Keratinocyte (primary cell): ENCODE data around the gene BEGAIN. TPM values are rescaled to one million over a fixed set of nuclear protein-coding genes. Genes with fewer than 3 reads are reported as not detected.

Source experiments
- DNase-seq: peaks from one replicate; pipeline ENCODE4 v3.0.0-alpha.2; 2011; ENCODE audit warnings: low read depth, missing footprints, low spot score
- FAIRE-seq: peaks from 2 replicates; lab custom pipeline; 2011; peaks lifted over from hg19 to GRCh38; lab: Jason Lieb, UNC
- H2AFZ ChIP-seq: 2 replicates; pipeline ENCODE4 v1.6.0; 2012; ENCODE audit warnings: low read length, control low read depth, inconsistent platforms; ENCODE audit not compliant: control insufficient read depth
- H3K27ac ChIP-seq: 2 replicates; pipeline ENCODE4 v1.5.1; 2011; ENCODE audit warnings: low read length; ENCODE audit not compliant: control insufficient read depth, insufficient read depth
- H3K27me3 ChIP-seq: 3 replicates; pipeline ENCODE4 v1.6.0; 2011; ENCODE audit warnings: low read length; ENCODE audit not compliant: control insufficient read depth, insufficient read depth; ENCODE audit errors: extremely low read depth
- H3K36me3 ChIP-seq, 2 experiments: 2 replicates in 1 of 2; 3 replicates in 1 of 2; pipeline ENCODE4 v1.5.1; 2011; ENCODE audit warnings: low read length in 2 of 2, mild to moderate bottlenecking in 1 of 2; ENCODE audit not compliant: control insufficient read depth in 2 of 2, insufficient read depth in 2 of 2; ENCODE audit errors: extremely low read depth in 1 of 2
- H3K4me1 ChIP-seq: 3 replicates; pipeline ENCODE4 v1.5.1; 2011; ENCODE audit warnings: low read length; ENCODE audit not compliant: control insufficient read depth, insufficient read depth; ENCODE audit errors: extremely low read depth
- H3K4me2 ChIP-seq: 3 replicates; pipeline ENCODE4 v1.6.0; 2011; ENCODE audit warnings: low read depth, low read length; ENCODE audit not compliant: control insufficient read depth, insufficient read depth; ENCODE audit errors: extremely low read depth
- H3K4me3 ChIP-seq, 3 experiments: fragments of 200-600 bp in 1 of 3; sonication (generic) in 1 of 3; 2 replicates in 2 of 3; 3 replicates in 1 of 3; pipeline ENCODE4 v1.5.1; 2011 to 2016; ENCODE audit warnings: low read length in 3 of 3, mild to moderate bottlenecking in 3 of 3, control low read depth in 2 of 3, inconsistent platforms in 1 of 3, low read depth in 1 of 3, mixed read lengths in 1 of 3, mixed run types in 1 of 3, moderate library complexity in 1 of 3; ENCODE audit not compliant: control insufficient read depth in 2 of 3, insufficient read depth in 2 of 3; ENCODE audit errors: extremely low read depth in 1 of 3
- H3K79me2 ChIP-seq: 2 replicates; pipeline ENCODE4 v1.6.0; 2012; ENCODE audit warnings: low read length; ENCODE audit not compliant: control insufficient read depth, insufficient read depth
- H3K9ac ChIP-seq: 3 replicates; pipeline ENCODE4 v1.6.0; 2011; ENCODE audit warnings: low read length; ENCODE audit not compliant: control insufficient read depth, insufficient read depth; ENCODE audit errors: extremely low read depth
- H3K9me1 ChIP-seq: 3 replicates; pipeline ENCODE4 v1.6.0; 2011; ENCODE audit warnings: low read length; ENCODE audit not compliant: control insufficient read depth, insufficient read depth; ENCODE audit errors: extremely low read depth
- H3K9me3 ChIP-seq: 2 replicates; pipeline ENCODE4 v1.5.1; 2012; ENCODE audit warnings: low read depth, low read length; ENCODE audit not compliant: control insufficient read depth
- H4K20me1 ChIP-seq: 3 replicates; pipeline ENCODE4 v1.6.0; 2011; ENCODE audit warnings: low read length; ENCODE audit not compliant: control insufficient read depth, insufficient read depth; ENCODE audit errors: extremely low read depth
- CTCF ChIP-seq, 3 experiments: IDR thresholded peaks in 1 of 3; conservative IDR thresholded peaks in 1 of 3; optimal IDR thresholded peaks in 1 of 3; 2 replicates in 2 of 3; 3 replicates in 1 of 3; pipeline versions ENCODE3 to v1.5.1; 2011; ENCODE audit warnings: low read length in 3 of 3, mild to moderate bottlenecking in 3 of 3, moderate library complexity in 2 of 3, control low read depth in 1 of 3, inconsistent platforms in 1 of 3; ENCODE audit not compliant: insufficient read depth in 2 of 3; ENCODE audit errors: extremely low read depth in 1 of 3
- EZH2 ChIP-seq: IDR thresholded peaks from one replicate; pipeline ENCODE4 v1.6.1; 2012; ENCODE audit warnings: inconsistent platforms, mild to moderate bottlenecking, low read length, moderate library complexity
- dilution Hi-C: fragments of 300-500 bp; cut with MboI; formaldehyde crosslinking; loops from one replicate; pipeline ENCODE4 v1.7.0; 2020; ENCODE audit warnings: low sequenced_read_pairs; ENCODE audit not compliant: extremely low pct_ligation_motif_present
- polyA plus RNA-seq, 5 experiments: library from polyadenylated mRNA; depleted of rRNA in 3 of 5; stranded (reverse) in 3 of 5; stranded (forward) in 1 of 5; unstranded in 1 of 5; fragments of >200 nt; gene quantifications; 1 replicate in 1 of 5; 2 replicates in 3 of 5; 3 replicates in 1 of 5; pipeline versions ENCODE4 v1.2.1 to v1.2.3, GENCODE V29; 2011 to 2012; ENCODE audit warnings: missing spikeins in 2 of 5, low read depth in 1 of 5, low replicate concordance in 1 of 5

Gene BEGAIN
- polyA plus RNA-seq, 1 donor (not counting 4 experiments of a cell fraction or from before 2014, with no cell fraction given) = 0.25 TPM

- no peaks in the 10 kb centered on the region for H3K4me1 ChIP-seq
- TF ChIP-seq CTCF (optimal IDR thresholded peaks at IDR 0.05 in 1 of 3, IDR thresholded peaks at IDR 0.05 in 1 of 3, conservative IDR thresholded peaks at IDR 0.05 in 1 of 3; ENCODE audit: extremely low read depth in 1 of 3, insufficient read depth in 2 of 3, low read length in 3 of 3) (no peak), EZH2 (no peak)
- FAIRE-seq (no peak), DNase-seq (no peak)
- H3K27ac ChIP-seq = no peak overlapping the region
- no peaks in the 10 kb centered on the region for H3K27me3 ChIP-seq
- no peak overlapping the region for H3K9ac ChIP-seq
- H3K4me2 ChIP-seq = no peak overlapping the region
- no peaks in the 10 kb centered on the region for H3K9me3 ChIP-seq
- no peaks in the 10 kb centered on the region for H3K79me2 ChIP-seq
- H3K4me3 ChIP-seq = no peak overlapping the region
- H3K9me1 ChIP-seq = no peaks in the 10 kb centered on the region
- no peak overlapping the region for H2AFZ ChIP-seq
- H3K36me3 ChIP-seq = no peaks in the 10 kb centered on the region
- dilution Hi-C loops = no loop called here
- no peaks in the 10 kb centered on the region for H4K20me1 ChIP-seq
Observed at GRCh38 chr14:100611811-100612480, 24.7 kb upstream of the BEGAIN start.

- dilution Hi-C loops = no loop called here
- Histone ChIP-seq H3K9ac (no peak overlapping the region), H3K79me2 (no peaks in the 10 kb centered on the region), H3K9me1 (no peaks in the 10 kb centered on the region), H3K4me1 (no peaks in the 10 kb centered on the region), H3K4me2 (no peak overlapping the region), H3K27me3 (no peaks in the 10 kb centered on the region), H4K20me1 (no peaks in the 10 kb centered on the region), H3K36me3 (no peaks in the 10 kb centered on the region), H3K27ac (no peak overlapping the region), H2AFZ (no peak overlapping the region), H3K4me3 (no peak overlapping the region), H3K9me3 (no peaks in the 10 kb centered on the region)
- no peak for FAIRE-seq
- DNase-seq = no peak
- TF ChIP-seq EZH2 = no peak
- TF ChIP-seq CTCF (optimal IDR thresholded peaks at IDR 0.05 in 1 of 3, IDR thresholded peaks at IDR 0.05 in 1 of 3, conservative IDR thresholded peaks at IDR 0.05 in 1 of 3; ENCODE audit: extremely low read depth in 1 of 3, insufficient read depth in 2 of 3, low read length in 3 of 3) = no peak
Observed at GRCh38 chr14:100610511-100611217, 23.4 kb upstream of the BEGAIN start.
